ENCODE results near the gene PICK1.
"Not testable (repeated sequence)": the region's sequence is repeated elsewhere in the genome, so short reads cannot be mapped to it uniquely, and the experiment has no call there.

PICK1 gene

GRCh38 chr22:38115423-38116205 lies 58.4 kb downstream of the PICK1 start:
- DNase-seq (ENCODE audit: low read depth), result no peak

GRCh38 chr22:38117556-38117955 lies 60.4 kb downstream of the PICK1 start:
- not testable (repeated sequence) for DNase-seq (ENCODE audit: low read depth)

- DNase-seq (ENCODE audit: low read depth), result no peak
Measured at GRCh38 chr22:38118182-38118581, 61.0 kb downstream of the PICK1 start.

- not testable (repeated sequence) for DNase-seq (ENCODE audit: low read depth)
Measured at GRCh38 chr22:38118747-38119146, 61.5 kb downstream of the PICK1 start.

- DNase-seq (ENCODE audit: low read depth), result no peak
Measured at GRCh38 chr22:38120359-38121110, 63.3 kb downstream of the PICK1 start.

- no peak for DNase-seq (ENCODE audit: low read depth)
Measured at GRCh38 chr22:38122616-38123015, 65.4 kb downstream of the PICK1 start.

GRCh38 chr22:38124236-38124974 lies 67.2 kb downstream of the PICK1 start:
- DNase-seq (ENCODE audit: low read depth), result no peak

- no peak for DNase-seq (ENCODE audit: low read depth)
Measured at GRCh38 chr22:38125038-38125610, 67.9 kb downstream of the PICK1 start.

Data from activated T-cell treated with anti-CD3 and anti-CD28 coated beads for 1 hour (primary cell).